ENCODE data around the gene CA10. TPM values are rescaled to one million over a fixed set of nuclear protein-coding genes. Genes with fewer than 3 reads are reported as not detected.

CA10 gene
- total and polyA plus RNA-seq, 11 donors, result not detected

DNA sequence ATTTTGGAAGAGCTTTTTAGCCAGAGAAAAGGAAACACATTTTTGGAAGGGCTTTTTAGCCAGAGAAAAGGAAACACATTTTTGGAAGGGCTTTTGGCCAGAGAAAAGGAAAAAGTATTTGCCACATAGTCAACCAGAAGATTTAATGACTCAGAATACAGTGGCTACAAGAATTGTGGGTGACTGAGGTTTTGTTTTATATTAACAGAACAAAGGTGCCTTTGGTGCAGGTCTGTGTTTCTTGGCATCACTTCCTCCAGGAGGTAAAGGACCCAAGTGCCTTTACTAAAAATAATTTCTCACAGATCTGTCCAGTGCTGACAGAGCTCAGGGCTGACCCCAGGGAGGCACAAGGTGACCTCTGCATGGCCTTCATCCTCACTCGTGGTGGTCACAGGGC lies 363.1 kb downstream of the CA10 start:
- intact Hi-C loops (cut with DNase I), result no loop called here
- no peak for DNase-seq
- ATAC-seq, result no peak
- 33 to 37% (median 34%) methylated on average over 1 of the region's 1 CpG for WGBS, 4 donors
- H3K27me3 ChIP-seq, result peaks cover 0 to 2% (median 0%) of the 10 kb centered on the region in 9 donors
- no peaks in the 10 kb centered on the region for H3K36me3 ChIP-seq
- no peak for TF ChIP-seq POLR2A (IDR thresholded peaks at IDR 0.05)
- TF ChIP-seq, protein P1, sequence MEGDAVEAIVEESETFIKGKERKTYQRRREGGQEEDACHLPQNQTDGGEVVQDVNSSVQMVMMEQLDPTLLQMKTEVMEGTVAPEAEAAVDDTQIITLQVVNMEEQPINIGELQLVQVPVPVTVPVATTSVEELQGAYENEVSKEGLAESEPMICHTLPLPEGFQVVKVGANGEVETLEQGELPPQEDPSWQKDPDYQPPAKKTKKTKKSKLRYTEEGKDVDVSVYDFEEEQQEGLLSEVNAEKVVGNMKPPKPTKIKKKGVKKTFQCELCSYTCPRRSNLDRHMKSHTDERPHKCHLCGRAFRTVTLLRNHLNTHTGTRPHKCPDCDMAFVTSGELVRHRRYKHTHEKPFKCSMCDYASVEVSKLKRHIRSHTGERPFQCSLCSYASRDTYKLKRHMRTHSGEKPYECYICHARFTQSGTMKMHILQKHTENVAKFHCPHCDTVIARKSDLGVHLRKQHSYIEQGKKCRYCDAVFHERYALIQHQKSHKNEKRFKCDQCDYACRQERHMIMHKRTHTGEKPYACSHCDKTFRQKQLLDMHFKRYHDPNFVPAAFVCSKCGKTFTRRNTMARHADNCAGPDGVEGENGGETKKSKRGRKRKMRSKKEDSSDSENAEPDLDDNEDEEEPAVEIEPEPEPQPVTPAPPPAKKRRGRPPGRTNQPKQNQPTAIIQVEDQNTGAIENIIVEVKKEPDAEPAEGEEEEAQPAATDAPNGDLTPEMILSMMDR (IDR thresholded peaks at IDR 0.05), result no peak
- no peaks in the 10 kb centered on the region for H3K4me1 ChIP-seq
- no peak overlapping the region for H3K4me3 ChIP-seq
- H3K9me3 ChIP-seq, result no peaks in the 10 kb centered on the region
- H3K27ac ChIP-seq, result no peak overlapping the region

- DNase-seq (no peak), ATAC-seq (no peak)
- H3K27me3 ChIP-seq, result peaks cover 0 to 2% (median 0%) of the 10 kb centered on the region in 9 donors
- no peak overlapping the region for H3K27ac ChIP-seq
- H3K4me3 ChIP-seq, result no peak overlapping the region
- no peaks in the 10 kb centered on the region for H3K4me1 ChIP-seq
- TF ChIP-seq POLR2A (IDR thresholded peaks at IDR 0.05), result no peak
- TF ChIP-seq, protein P1 (IDR thresholded peaks at IDR 0.05), result no peak
- intact Hi-C loops (cut with DNase I), result no loop called here
- no peaks in the 10 kb centered on the region for H3K9me3 ChIP-seq
- no peaks in the 10 kb centered on the region for H3K36me3 ChIP-seq
Observed at GRCh38 chr17:51794466-51794865, 364.0 kb downstream of the CA10 start.

DNA sequence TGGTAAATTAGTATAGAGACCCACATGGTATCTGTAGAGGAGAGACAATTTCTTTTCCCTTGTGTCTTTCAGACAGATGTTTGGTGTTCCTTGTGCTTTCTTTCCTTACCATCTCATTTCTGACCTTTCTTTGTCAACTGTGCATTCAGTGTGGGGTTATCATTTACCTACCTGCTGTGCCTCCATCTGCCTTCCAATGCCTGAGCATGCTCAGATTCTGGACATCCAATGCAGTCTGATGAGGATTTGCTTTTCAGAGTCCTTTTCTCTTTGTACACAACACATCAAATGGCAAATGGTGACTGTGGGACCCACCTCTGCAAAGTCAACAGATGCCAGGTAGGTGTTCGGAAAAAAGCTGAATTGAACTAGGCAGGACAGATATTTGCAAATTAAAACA lies 364.8 kb downstream of the CA10 start:
- Histone ChIP-seq H3K4me3 (no peak overlapping the region), H3K27me3 (peaks cover 0 to 2% (median 0%) of the 10 kb centered on the region in 9 donors), H3K27ac (no peak overlapping the region), H3K36me3 (no peaks in the 10 kb centered on the region), H3K9me3 (no peaks in the 10 kb centered on the region), H3K4me1 (no peaks in the 10 kb centered on the region)
- TF ChIP-seq, protein P1 (IDR thresholded peaks at IDR 0.05), result no peak
- DNase-seq (no peak), ATAC-seq (no peak)
- intact Hi-C loops (cut with DNase I), result no loop called here
- WGBS, 4 donors, result 87 to 95% (median 89%) methylated on average over 1 of the region's 1 CpG

DNA sequence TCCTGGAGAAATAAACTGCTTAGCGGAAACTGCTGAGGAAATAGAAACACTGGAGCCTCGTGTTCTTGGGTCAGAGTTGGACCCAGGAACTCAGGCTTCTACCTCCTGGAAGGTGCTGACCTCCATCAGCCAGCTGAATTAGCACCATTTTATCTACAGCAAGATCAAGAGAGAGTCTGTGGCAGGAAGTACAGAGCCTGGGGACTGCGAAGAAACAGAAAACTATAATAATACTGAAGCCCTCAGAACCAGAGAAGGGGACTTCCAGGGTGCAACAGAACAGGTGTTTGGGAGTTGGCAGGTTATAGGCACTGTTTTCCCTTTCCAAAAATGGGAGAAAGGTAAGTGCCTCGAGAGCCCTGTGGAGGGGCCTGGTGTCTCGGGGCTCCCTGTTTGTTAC lies 379.7 kb downstream of the CA10 start:
- ATAC-seq, result no peak
- Histone ChIP-seq H3K36me3 (no peaks in the 10 kb centered on the region), H3K27ac (no peak overlapping the region), H3K9me3 (peaks cover 0 to 5% (median 0%) of the 10 kb centered on the region in 12 donors), H3K27me3 (peaks cover 0 to 6% (median 0%) of the 10 kb centered on the region in 9 donors), H3K4me3 (no peak overlapping the region), H3K4me1 (no peaks in the 10 kb centered on the region)
- DNase-seq, result no peak
- 63 to 74% (median 68%) methylated on average over 5 of the region's 5 CpGs for WGBS, 4 donors
- TF ChIP-seq, protein P1 (IDR thresholded peaks at IDR 0.05), result no peak
- no peak for TF ChIP-seq POLR2A (IDR thresholded peaks at IDR 0.05)
- intact Hi-C loops (cut with DNase I), result no loop called here

Measured in heart left ventricle (tissue), 16 donors.